Stomach (tissue), 4 donors: ENCODE measurements around the gene GSTA5.
A peak's percentile ranks its signal among the peaks of the same experiment; 100 is the strongest.

ENCODE experiments used
- EP300 ChIP-seq: sonication (generic); formaldehyde crosslinking; IDR thresholded peaks from one replicate; pipeline ENCODE4 v1.6.1; 2017; ENCODE audit warnings: antibody characterized with exemption
- POLR2A ChIP-seq, 4 donors: fragments of 450-650 bp; IDR thresholded peaks; one replicate each; pipeline ENCODE4 v1.6.1; 2016; ENCODE audit warnings: antibody characterized with exemption in 4 of 4, control low read depth in 2 of 4, mild to moderate bottlenecking in 1 of 4, moderate library complexity in 1 of 4
- TF ChIP-seq, protein P1 (sequence below), 7 experiments: fragments of 450-650 bp in 4 of 7; fragments of 200-600 bp in 3 of 7; sonication (generic) in 3 of 7; IDR thresholded peaks; one replicate each; pipeline ENCODE4 v1.5.1; 2016 to 2019; ENCODE audit warnings: antibody characterized with exemption in 7 of 7, control low read depth in 2 of 7, mild to moderate bottlenecking in 1 of 7

- TF ChIP-seq, protein P1, sequence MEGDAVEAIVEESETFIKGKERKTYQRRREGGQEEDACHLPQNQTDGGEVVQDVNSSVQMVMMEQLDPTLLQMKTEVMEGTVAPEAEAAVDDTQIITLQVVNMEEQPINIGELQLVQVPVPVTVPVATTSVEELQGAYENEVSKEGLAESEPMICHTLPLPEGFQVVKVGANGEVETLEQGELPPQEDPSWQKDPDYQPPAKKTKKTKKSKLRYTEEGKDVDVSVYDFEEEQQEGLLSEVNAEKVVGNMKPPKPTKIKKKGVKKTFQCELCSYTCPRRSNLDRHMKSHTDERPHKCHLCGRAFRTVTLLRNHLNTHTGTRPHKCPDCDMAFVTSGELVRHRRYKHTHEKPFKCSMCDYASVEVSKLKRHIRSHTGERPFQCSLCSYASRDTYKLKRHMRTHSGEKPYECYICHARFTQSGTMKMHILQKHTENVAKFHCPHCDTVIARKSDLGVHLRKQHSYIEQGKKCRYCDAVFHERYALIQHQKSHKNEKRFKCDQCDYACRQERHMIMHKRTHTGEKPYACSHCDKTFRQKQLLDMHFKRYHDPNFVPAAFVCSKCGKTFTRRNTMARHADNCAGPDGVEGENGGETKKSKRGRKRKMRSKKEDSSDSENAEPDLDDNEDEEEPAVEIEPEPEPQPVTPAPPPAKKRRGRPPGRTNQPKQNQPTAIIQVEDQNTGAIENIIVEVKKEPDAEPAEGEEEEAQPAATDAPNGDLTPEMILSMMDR (IDR thresholded peaks at IDR 0.05): peak in 5 of 7 experiments; percentile 50 to 60 (median 56)
- no peak for TF ChIP-seq POLR2A (IDR thresholded peaks at IDR 0.05)
- TF ChIP-seq EP300: no peak
Measured at GRCh38 chr6:52815167-52816092, 25.2 kb downstream of the GSTA5 start.
